D341Med (cell line): ENCODE data around the gene KCNJ14.
A peak's percentile ranks its signal among the peaks of the same experiment; 100 is the strongest.

Experiments
- DNase-seq: peaks from one replicate; pipeline ENCODE4 v3.0.0; 2012; ENCODE audit warnings: low spot score

Gene KCNJ14

DNA sequence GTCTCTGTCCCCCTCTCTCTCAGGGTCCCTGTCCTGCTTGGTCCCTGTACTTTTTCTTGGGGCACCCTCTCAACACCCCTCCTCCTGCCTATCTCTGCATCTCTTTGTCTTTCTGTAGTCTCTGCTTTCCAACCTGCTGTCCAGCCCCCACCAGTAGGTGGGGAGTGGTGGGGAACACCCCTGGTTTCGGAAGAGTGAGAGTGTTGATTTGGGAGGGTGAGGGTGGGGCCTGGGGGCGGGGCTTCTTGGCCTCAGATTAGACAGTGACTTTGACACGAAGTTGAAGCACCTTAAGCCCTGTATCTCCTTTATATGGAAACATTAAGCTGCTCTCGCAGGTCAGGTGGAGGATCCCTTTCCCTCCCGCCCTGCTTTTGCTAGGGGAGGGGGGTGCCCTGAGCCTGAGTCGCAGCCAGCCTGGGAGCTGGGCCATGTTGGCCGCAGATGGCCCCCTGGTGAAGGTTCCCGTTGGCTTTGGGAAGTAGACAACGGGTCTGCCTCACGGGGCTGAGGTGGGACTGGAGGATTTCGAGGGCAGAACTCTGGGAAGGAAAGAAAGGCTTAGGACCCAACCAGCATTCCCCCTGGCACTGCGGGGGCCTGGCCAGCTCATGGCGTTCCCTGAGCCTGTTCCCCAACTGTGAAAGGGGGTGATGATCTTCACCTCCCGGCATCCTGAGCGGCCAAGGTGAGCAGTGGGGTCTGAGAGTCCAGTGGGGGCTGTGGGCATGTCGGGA, at the start of gene KCNJ14:
Gene KCNJ14, plus strand, starts transcription at position 404 of the 737 bp plus-strand sequence. CDS start 6,151 bp downstream, outside the sequence.
- no peak for DNase-seq

DNA sequence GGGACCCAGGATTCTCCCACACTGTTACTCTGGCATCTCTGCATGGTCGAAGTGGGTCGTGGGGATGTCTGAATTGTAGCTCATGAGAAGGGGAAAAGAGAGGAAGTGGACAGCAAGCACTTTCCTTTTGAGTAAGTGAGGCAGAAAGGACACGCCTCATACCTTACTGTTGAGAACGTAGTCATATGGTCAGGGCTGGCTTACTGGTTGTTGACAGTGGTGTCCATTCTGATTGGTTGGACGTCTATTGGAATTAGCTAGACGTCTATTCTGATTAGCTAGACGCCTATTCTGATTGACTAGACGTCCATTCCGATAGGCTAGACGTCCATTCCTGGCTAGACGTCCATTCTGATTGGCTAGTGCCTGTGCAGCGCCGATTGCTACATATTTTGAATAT, 49.5 kb upstream of the KCNJ14 start:
- no peak for DNase-seq

GRCh38 chr19:48413879-48414587, 41.3 kb upstream of the KCNJ14 start:
- DNase-seq = no peak

DNA sequence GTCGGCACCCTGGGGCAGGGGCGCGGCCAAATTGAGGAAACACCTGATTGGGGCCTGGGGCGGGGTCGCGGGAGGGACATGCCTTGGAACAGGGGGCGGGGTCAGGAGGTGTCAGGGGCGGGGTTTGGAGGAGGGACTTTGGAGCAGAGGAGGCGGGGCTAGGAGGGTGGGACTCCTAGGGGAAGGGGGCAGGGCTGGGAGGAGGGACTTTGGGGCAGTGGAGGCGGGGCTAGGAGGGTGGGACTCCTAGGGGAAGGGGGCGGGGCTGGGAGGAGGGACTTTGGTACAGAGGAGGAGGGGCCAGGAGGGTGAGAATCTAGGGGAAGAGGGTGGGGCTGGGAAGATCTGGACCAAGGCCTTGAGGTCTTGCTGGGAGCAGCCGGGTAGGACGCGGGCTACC, 40.0 kb upstream of the KCNJ14 start:
- peak; percentile 84 for DNase-seq

DNA sequence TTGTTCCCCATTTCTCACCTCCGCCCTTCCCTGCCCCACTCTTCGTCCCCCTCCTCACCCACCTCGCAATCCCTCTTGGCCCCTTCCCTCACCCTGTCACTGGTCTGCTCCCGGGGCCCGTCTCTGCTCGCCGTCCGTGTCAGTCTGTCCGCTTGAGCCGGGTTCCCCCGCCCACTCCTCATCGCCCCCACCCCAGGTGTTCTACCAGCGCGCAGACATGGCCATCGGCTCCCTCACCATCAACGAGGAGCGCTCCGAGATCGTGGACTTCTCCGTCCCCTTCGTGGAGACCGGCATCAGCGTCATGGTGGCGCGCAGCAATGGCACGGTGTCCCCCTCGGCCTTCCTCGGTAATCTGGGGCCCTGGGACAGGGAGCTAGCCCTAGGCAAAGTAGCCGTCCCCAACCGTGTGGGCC, 39.6 kb upstream of the KCNJ14 start:
- no peak for DNase-seq

GRCh38 chr19:48417421-48417820, 38.0 kb upstream of the KCNJ14 start:
- no peak for DNase-seq

- peak; percentile 32 for DNase-seq
These were observed 36.9 kb upstream of the KCNJ14 start for GRCh38 chr19:48418317-48419064.

GRCh38 chr19:48419158-48419920, 36.0 kb upstream of the KCNJ14 start:
- DNase-seq = peak; percentile 79

DNA sequence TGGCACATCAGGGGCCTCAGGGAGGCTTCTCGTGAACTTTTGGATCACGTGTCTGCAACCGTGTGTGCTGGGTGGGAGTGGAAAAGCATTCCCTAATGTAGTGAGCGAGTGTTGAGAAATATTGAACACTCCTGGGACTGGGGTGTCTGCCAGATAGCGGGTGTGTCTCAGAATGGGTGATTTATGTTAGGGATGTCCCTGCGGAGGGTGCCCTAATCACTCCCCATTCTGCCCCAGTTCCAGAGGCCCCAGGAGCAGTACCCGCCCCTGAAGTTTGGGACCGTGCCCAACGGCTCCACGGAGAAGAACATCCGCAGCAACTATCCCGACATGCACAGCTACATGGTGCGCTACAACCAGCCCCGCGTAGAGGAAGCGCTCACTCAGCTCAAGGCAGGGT, 33.8 kb upstream of the KCNJ14 start:
- no peak for DNase-seq

DNA sequence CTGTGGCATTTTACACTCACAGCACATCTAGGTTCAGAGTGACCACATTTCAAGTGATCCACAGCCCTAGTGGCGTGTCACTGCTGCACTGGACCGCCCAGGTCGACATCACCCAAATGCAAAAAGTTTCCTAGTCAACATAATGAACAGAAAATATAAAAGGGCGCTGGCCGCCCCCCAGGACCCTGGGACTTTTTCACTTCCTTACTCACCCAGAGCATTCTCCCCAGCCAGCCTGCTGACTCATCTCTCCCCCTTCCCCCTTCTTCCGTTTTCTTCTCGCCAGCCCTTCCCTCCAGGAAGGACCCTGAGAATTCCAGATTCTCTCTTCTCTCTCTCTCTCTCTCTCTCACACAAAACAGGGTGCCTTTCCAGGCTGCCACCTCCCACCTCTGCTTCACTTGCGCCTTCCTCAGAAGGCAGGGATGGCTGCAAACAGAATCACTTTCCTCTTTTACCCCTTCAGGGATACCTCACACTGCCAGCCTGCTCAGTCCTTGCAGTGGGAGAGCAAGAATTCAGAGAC, 30.6 kb upstream of the KCNJ14 start:
- DNase-seq = no peak

DNA sequence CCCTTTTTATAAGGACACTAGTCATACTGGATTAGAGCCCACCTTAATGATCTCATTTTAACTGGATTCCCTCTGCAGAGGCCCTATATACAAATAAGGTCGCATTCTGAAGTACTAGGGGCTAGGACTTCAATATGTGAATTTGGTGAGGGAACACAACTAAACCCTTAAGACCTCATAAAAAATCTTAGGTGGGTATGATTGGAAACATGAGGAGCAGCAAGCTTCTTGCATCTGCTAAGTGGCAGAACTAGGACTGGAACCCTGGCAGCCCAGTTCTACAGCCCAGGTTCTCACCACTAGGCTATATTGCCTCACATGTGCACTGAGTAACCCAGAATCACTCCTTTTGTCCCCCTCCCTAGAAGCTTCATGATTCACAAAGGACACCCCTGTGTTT, 26.7 kb upstream of the KCNJ14 start:
- no peak for DNase-seq

DNA sequence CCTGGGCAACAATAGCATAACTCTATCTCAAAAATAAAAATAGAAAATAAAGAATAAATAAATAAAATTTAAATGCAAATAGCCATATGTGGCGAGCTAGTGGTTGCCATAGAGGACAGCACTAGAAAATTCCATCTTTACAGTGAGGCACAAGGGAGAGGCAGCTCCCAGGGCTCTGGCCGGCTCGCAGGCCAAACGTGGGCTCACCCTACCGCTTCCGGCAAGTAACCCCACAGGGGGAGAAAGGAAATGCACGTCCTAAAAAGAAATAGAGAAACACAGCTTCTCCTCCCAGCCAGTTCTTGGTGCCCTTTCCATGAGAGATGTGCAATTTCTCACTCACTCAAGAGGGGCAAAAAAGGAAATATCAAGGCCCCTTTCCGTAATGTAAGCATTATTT, 22.0 kb upstream of the KCNJ14 start:
- no peak for DNase-seq

DNA sequence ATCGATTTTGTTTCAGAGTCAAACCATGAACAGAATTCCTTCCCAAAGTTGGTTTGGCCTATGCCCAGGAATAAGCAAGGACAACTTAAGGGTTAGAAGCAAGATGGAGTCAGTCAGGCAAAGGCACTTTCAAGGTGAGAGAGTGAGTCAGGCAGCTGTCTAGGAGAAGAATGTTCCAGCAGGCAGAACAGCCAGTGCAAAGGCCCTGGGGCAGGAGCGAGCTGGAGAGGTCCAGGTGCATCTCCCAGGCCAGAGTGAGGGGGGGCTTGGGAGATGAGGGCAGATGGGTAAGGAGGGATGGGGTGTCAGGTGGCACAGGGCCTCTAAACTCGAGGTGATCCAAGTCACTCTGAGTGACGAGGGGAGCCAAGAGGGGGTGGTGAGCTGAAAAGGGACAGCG, 18.8 kb upstream of the KCNJ14 start:
- no peak for DNase-seq

- DNase-seq = no peak
These were observed 13.9 kb upstream of the KCNJ14 start for GRCh38 chr19:48441360-48442050.

DNA sequence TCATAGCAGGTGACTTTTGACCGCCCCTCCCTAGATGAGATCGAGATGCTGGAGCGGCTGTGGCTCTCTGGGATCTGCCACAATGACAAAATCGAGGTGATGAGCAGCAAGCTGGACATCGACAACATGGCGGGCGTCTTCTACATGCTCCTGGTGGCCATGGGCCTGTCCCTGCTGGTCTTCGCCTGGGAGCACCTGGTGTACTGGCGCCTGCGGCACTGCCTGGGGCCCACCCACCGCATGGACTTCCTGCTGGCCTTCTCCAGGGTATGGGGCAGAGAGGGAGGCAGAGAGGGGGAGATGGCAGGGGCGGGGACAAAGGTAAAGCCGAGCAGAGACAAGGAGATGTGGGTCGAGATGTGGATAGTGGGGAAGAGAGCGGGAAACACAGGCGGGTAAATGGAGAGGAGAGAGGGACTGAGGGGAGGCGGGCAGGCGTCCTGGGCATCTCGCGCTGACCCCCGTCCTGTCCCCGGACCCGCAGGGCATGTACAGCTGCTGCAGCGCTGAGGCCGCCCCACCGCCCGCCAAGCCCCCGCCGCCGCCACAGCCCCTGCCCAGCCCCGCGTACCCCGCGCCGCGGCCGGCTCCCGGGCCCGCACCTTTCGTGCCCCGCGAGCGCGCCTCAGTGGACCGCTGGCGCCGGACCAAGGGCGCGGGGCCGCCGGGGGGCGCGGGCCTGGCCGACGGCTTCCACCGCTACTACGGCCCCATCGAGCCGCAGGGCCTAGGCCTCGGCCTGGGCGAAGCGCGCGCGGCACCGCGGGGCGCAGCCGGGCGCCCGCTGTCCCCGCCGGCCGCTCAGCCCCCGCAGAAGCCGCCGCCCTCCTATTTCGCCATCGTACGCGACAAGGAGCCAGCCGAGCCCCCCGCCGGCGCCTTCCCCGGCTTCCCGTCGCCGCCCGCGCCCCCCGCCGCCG, 13.0 kb upstream of the KCNJ14 start:
- DNase-seq = peak; percentile 38

- DNase-seq = peak; percentile 38
These were observed 12.1 kb upstream of the KCNJ14 start for GRCh38 chr19:48443256-48443655.

DNA sequence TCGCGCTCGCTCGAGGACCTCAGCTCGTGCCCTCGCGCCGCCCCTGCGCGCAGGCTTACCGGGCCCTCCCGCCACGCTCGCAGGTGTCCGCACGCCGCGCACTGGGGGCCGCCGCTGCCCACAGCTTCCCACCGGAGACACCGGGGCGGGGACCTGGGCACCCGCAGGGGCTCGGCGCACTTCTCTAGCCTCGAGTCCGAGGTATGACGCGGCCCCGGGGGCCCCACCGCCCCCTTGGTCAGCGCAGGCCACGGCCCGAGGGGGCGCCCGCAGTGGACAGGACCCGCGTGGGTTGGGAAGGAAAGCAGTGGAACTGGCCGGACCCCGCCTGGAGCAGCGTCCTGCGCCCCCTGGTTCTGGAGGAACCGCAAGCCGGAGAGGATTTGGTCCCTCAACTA, 11.6 kb upstream of the KCNJ14 start:
- DNase-seq = peak; percentile 31

GRCh38 chr19:48444129-48444935, 11.0 kb upstream of the KCNJ14 start:
- DNase-seq = peak; percentile 33

- DNase-seq = peak; percentile 33
These were observed 10.5 kb upstream of the KCNJ14 start for GRCh38 chr19:48444936-48445200.

DNA sequence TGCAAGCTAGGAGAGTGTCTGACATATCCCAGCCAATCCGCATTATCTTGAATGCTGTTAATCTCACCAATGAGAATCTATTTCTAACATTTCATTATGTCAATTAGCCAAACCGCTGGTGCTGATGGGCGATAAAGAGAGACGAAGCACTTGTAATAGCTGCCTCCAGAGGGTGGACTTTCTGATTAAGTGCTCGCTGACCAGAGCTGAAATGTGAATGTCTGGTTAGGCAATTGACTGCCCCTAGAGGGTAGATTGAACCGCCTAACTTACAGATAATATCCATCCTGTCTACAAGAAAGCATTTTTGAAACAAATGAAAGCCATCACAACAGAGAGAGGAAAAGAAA, 10.1 kb upstream of the KCNJ14 start:
- peak; percentile 69 for DNase-seq
